HAP-1 (cell line): Measurements from ENCODE around the gene SPOCK1.

Experiments used
- DNase-seq, 2 experiments: peaks; one replicate each; pipeline ENCODE4 v3.0.0-alpha.2; 2016 to 2020; ENCODE audit warnings: low spot score in 2 of 2
- H3K27me3 ChIP-seq: fragments of 250-450 bp; sonication (Bioruptor Pico); 2 replicates; pipeline ENCODE4 v1.5.1; 2020; ENCODE audit warnings: low read depth, mild to moderate bottlenecking, moderate library complexity
- H3K36me3 ChIP-seq: fragments of 250-450 bp; sonication (Bioruptor Pico); replicated peaks from 2 replicates; pipeline ENCODE4 v1.5.1; 2020; ENCODE audit warnings: mild to moderate bottlenecking
- H3K4me1 ChIP-seq: fragments of 250-450 bp; sonication (Bioruptor Pico); 2 replicates; pipeline ENCODE4 v1.5.1; 2020; ENCODE audit warnings: mild to moderate bottlenecking
- H3K4me3 ChIP-seq: fragments of 250-450 bp; sonication (Bioruptor Pico); 2 replicates; pipeline ENCODE4 v1.5.1; 2020; ENCODE audit warnings: mild to moderate bottlenecking, moderate library complexity
- H3K9me3 ChIP-seq: fragments of 250-450 bp; sonication (Bioruptor Pico); 2 replicates; pipeline ENCODE4 v1.5.1; 2020; ENCODE audit warnings: mild to moderate bottlenecking, moderate library complexity
- in situ Hi-C: fragments of 300-500 bp; cut with MboI; formaldehyde crosslinking; loops from 3 replicates; pipeline ENCODE4 v1.14.3; 2020; ENCODE audit warnings: low sequenced_read_pairs, inconsistent platforms, mixed read lengths

SPOCK1 gene

GRCh38 chr5:137289856-137290255, 209.3 kb downstream of the SPOCK1 start:
- in situ Hi-C loops, result no loop called here
- Histone ChIP-seq H3K9me3 (no peaks in the 10 kb centered on the region), H3K27me3 (0 out of 2 replicates have a peak, but pooled peaks cover 2% of the 10 kb centered on the region), H3K4me3 (no peak overlapping the region), H3K36me3 (no peaks in the 10 kb centered on the region), H3K4me1 (no peaks in the 10 kb centered on the region)
- DNase-seq, result no peak

GRCh38 chr5:137287569-137287968, 211.6 kb downstream of the SPOCK1 start:
- 0 out of 2 replicates have a peak, but pooled peaks cover 2% of the 10 kb centered on the region for H3K27me3 ChIP-seq
- DNase-seq, result no peak
- H3K36me3 ChIP-seq, result no peaks in the 10 kb centered on the region
- no peak overlapping the region for H3K4me3 ChIP-seq
- no peaks in the 10 kb centered on the region for H3K4me1 ChIP-seq
- H3K9me3 ChIP-seq, result no peaks in the 10 kb centered on the region
- in situ Hi-C loops, result no loop called here

- H3K27me3 ChIP-seq, result 0 out of 2 replicates have a peak, but pooled peaks cover 2% of the 10 kb centered on the region
- no peaks in the 10 kb centered on the region for H3K36me3 ChIP-seq
- DNase-seq, result no peak
- no peak overlapping the region for H3K4me3 ChIP-seq
- no peaks in the 10 kb centered on the region for H3K9me3 ChIP-seq
- in situ Hi-C loops, result no loop called here
- H3K4me1 ChIP-seq, result no peaks in the 10 kb centered on the region
Measured at GRCh38 chr5:137286025-137286610, 213.0 kb downstream of the SPOCK1 start.

GRCh38 chr5:137283801-137284200, 215.3 kb downstream of the SPOCK1 start:
- Histone ChIP-seq H3K27me3 (no peaks in the 10 kb centered on the region), H3K4me3 (no peak overlapping the region), H3K9me3 (no peaks in the 10 kb centered on the region), H3K4me1 (no peaks in the 10 kb centered on the region), H3K36me3 (no peaks in the 10 kb centered on the region)
- in situ Hi-C loops, result no loop called here
- DNase-seq, result no peak

- no peaks in the 10 kb centered on the region for H3K27me3 ChIP-seq
- H3K36me3 ChIP-seq, result no peaks in the 10 kb centered on the region
- H3K4me1 ChIP-seq, result no peaks in the 10 kb centered on the region
- in situ Hi-C loops, result no loop called here
- no peak overlapping the region for H3K4me3 ChIP-seq
- H3K9me3 ChIP-seq, result no peaks in the 10 kb centered on the region
- no peak for DNase-seq
Measured at GRCh38 chr5:137282216-137282615, 216.9 kb downstream of the SPOCK1 start.

- Histone ChIP-seq H3K36me3 (no peaks in the 10 kb centered on the region), H3K4me1 (no peaks in the 10 kb centered on the region), H3K27me3 (no peaks in the 10 kb centered on the region), H3K9me3 (no peaks in the 10 kb centered on the region), H3K4me3 (no peak overlapping the region)
- DNase-seq, result no peak
- in situ Hi-C loops, result no loop called here
Measured at GRCh38 chr5:137281201-137281600, 217.9 kb downstream of the SPOCK1 start.

GRCh38 chr5:137280656-137281055, 218.5 kb downstream of the SPOCK1 start:
- no peak for DNase-seq
- in situ Hi-C loops, result no loop called here
- H3K4me1 ChIP-seq, result no peaks in the 10 kb centered on the region

GRCh38 chr5:137279521-137280231, 219.4 kb downstream of the SPOCK1 start:
- DNase-seq, result no peak
- Histone ChIP-seq H3K36me3 (no peaks in the 10 kb centered on the region), H3K4me3 (no peak overlapping the region), H3K9me3 (no peaks in the 10 kb centered on the region), H3K4me1 (no peaks in the 10 kb centered on the region), H3K27me3 (no peaks in the 10 kb centered on the region)
- in situ Hi-C loops, result no loop called here

More at GRCh38 chr5:137280656-137281055, 218.5 kb downstream of the SPOCK1 start:
- Histone ChIP-seq H3K36me3 (no peaks in the 10 kb centered on the region), H3K9me3 (no peaks in the 10 kb centered on the region), H3K4me3 (no peak overlapping the region), H3K27me3 (no peaks in the 10 kb centered on the region)

GRCh38 chr5:137278476-137278875, 220.7 kb downstream of the SPOCK1 start:
- H3K27me3 ChIP-seq, result no peaks in the 10 kb centered on the region
- in situ Hi-C loops, result no loop called here
- no peak overlapping the region for H3K4me3 ChIP-seq
- H3K9me3 ChIP-seq, result no peaks in the 10 kb centered on the region
- H3K36me3 ChIP-seq, result no peaks in the 10 kb centered on the region
- no peak for DNase-seq
- no peaks in the 10 kb centered on the region for H3K4me1 ChIP-seq

GRCh38 chr5:137275083-137275482, 224.0 kb downstream of the SPOCK1 start:
- Histone ChIP-seq H3K9me3 (no peaks in the 10 kb centered on the region), H3K36me3 (no peaks in the 10 kb centered on the region), H3K4me3 (no peak overlapping the region), H3K27me3 (no peaks in the 10 kb centered on the region), H3K4me1 (no peaks in the 10 kb centered on the region)
- no peak for DNase-seq
- in situ Hi-C loops, result no loop called here

- no peak overlapping the region for H3K4me3 ChIP-seq
- no peaks in the 10 kb centered on the region for H3K4me1 ChIP-seq
- no peaks in the 10 kb centered on the region for H3K9me3 ChIP-seq
- H3K36me3 ChIP-seq, result no peaks in the 10 kb centered on the region
- in situ Hi-C loops, result no loop called here
- H3K27me3 ChIP-seq, result no peaks in the 10 kb centered on the region
- DNase-seq, result no peak
Measured at GRCh38 chr5:137273511-137273910, 225.6 kb downstream of the SPOCK1 start.

GRCh38 chr5:137272831-137273230, 226.3 kb downstream of the SPOCK1 start:
- no peak for DNase-seq
- Histone ChIP-seq H3K4me3 (no peak overlapping the region), H3K36me3 (no peaks in the 10 kb centered on the region), H3K4me1 (no peaks in the 10 kb centered on the region), H3K27me3 (no peaks in the 10 kb centered on the region), H3K9me3 (no peaks in the 10 kb centered on the region)
- in situ Hi-C loops, result no loop called here

- H3K36me3 ChIP-seq, result no peaks in the 10 kb centered on the region
- DNase-seq, result no peak
- in situ Hi-C loops, result no loop called here
- H3K9me3 ChIP-seq, result no peaks in the 10 kb centered on the region
- H3K27me3 ChIP-seq, result no peaks in the 10 kb centered on the region; the same call in 1 of the 2 replicates
- no peaks in the 10 kb centered on the region for H3K4me1 ChIP-seq
- H3K4me3 ChIP-seq, result no peak overlapping the region
Measured at GRCh38 chr5:137269946-137270345, 229.2 kb downstream of the SPOCK1 start.

GRCh38 chr5:137269274-137269673, 229.9 kb downstream of the SPOCK1 start:
- H3K4me3 ChIP-seq, result no peak overlapping the region
- H3K36me3 ChIP-seq, result no peaks in the 10 kb centered on the region
- H3K27me3 ChIP-seq, result no peaks in the 10 kb centered on the region; the same call in 1 of the 2 replicates
- no peaks in the 10 kb centered on the region for H3K4me1 ChIP-seq
- in situ Hi-C loops, result no loop called here
- no peak for DNase-seq
- no peaks in the 10 kb centered on the region for H3K9me3 ChIP-seq
